NCI-H524 treated with DMSO at 0.1 percent for 48 hours (cell line): Measurements from ENCODE around the gene SIRT2.
"Not testable (repeated sequence)": the region's sequence is repeated elsewhere in the genome, so short reads cannot be mapped to it uniquely, and the experiment has no call there.

ENCODE experiments used
- DNase-seq: peaks from one replicate; lab custom pipeline; 2025; lab: John Stamatoyannopoulos, UW

SIRT2 gene

DNA sequence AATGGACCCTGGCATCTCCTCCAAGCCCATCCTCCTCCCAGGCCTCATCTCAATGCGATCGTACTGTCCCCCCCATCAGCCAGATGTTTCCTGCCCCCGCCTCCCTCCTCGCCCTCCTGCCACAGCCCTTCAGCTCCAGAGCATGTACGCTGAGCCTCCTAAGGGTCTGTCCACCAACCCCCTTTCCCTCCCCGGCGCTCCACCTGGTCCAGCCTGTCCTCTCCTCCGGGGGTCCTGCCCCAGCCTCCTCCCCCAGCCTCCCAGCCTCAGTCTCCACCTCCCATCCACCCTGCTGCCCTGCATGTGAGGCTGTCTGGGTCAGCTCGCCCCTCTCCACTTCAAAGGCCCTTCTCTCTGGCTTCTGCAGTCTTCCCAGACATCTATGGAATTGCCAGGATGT, 4.5 kb downstream of the SIRT2 start:
- DNase-seq, result no peak

DNA sequence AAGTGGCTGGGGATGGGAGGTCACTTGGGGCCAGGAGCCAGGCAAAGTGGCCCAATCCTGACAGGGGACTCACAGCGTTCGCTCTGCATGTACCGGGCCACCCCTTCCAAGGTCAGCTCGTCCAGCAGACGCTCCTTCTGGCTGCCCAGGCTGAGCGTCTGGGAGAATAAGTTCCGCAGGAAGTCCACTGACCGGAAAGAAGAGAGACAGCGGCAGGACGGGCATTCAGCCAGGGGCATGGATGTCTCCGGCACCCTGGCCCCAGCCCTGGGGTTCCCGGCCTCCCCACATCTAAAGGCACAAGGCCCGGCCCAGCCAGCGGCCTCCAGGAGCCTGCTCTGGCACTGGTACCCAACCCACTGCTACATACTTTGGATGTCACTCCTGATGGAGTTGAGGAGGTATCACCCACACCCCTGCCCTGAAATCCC, 6.1 kb downstream of the SIRT2 start:
- DNase-seq, result no peak

DNA sequence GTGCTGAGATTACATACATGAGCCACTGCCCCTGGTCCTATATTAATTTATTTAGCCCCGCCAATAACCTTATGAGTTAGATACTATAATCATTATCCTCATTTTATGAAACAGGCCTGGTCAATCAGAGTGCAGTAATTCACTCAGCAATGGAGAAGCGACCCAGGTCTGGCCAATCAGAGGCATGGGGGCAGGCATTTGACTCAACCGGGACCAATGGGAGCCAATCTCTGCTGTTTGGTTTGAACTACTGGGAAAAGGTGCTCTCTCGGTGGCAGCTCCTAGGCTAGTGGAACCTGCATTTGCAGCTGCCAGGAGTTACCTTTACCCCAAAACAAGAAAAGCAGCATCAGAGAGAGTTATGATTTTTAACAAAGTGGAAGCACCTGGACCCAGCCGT, 6.6 kb downstream of the SIRT2 start:
- DNase-seq, result no peak

DNA sequence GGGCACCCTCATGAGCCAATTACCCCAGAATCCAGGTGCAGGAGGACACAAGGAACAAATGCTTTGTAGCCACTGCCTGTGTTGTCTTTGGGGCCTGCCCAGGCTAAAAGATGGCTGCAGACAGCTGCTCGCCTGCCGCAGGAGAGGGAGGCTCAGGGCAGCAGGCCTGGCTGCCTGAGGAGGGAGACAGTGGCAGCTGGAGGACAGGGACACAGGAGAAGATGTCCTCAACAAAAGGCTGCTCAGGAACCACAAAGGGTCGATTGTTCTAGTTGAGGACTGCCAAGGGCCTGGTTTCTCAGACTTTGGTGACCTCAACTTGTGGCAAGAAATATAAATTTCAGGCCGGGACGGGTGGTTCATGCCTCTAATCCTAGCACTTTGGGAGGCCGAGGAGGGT, 7.6 kb downstream of the SIRT2 start:
- DNase-seq, result no peak

DNA sequence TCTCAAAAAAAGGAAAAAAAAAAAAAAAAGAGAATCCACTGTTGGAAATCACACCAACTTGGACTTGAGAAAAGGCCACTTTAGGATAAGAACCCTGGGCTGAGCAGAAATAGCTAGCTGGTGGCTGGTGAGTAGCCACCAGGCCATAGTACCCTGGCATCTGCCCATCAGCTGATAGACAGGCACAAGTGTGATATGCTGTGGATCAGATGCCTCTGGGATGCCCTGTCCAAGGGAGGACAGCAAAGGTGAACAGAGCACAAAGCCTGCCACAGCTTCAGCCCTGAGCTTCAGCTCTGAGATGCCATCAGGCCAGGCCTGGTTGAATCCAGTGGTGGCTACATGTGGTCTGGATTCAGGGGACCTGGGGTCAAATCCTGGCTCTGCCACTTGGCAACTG, 8.7 kb downstream of the SIRT2 start:
- DNase-seq, result no peak

DNA sequence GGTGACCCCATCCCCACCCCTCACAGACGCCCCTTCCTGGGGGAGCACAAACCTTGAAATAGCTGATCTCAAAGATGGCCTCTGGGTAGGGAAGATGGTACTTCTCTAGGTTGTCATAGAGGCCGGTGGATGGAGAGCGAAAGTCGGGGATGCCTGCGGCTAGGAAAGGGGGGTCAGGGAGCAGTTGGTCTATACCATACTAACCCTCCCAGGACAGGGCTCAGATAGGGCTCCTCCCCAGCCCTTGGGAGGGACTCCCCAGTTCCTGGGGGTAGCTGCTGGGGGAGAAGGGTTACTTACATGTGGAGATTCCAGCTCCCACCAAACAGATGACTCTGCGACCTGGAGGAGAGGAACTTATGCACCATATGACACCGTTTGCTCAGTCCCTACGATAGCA, 9.6 kb downstream of the SIRT2 start:
- DNase-seq, result no peak

DNA sequence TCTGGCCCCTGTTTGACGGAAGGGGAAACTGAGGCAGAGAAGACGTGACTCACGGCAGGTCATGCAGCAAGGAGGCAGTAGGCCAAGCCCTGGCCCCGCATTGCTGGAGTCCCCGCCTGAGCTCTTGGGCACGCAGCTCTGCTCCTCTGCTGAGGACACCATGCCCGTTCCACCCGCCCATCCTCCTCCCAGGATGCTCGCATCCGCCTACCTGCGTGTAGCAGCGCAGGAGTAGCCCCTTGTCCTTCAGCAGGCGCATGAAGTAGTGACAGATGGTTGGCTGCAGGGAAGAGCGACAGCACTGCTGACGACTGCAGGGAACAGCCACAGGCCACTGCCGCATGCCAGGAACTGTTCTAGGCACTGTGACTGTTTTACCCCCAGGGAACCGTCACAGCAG, 10.5 kb downstream of the SIRT2 start:
- no peak for DNase-seq

DNA sequence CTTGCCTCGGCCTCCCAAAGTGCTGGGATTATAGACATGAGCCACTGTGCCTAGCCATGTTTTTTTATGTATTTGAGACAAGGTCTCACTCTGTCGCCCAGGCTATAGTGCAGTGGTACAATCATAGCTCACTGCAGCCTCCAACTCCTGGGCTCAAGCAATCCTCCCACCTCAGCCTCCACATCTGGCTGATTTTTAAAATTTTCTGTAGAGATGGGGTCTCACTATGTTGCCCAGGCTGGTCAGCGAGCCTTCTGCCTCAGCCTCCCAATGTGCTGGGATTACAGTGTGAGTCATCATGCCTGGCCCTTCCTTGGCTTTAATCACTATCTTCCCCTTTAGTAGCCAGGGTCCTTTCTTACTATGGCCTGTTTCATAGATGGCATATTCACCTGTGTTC, 14.7 kb downstream of the SIRT2 start:
- DNase-seq, result not testable (repeated sequence)

DNA sequence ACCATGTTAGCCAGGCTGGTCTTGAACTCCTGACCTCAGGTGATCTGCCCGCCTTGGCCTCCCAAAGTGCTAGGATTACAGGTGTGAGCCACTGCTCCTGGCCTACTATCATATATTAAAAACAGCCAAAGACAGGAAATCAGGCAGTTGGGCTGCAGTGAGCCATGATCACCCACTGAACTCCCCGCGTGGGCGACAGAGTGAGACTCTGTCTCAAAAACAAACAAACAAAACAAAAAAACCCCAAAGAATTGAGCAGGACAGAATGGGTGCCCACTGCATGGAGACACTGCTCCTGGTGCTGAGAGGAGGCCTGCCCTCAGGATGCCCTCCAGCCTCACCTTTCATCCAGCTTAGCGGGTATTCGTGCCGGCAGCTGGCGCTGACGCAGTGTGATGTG, 16.1 kb downstream of the SIRT2 start:
- DNase-seq, result no peak

DNA sequence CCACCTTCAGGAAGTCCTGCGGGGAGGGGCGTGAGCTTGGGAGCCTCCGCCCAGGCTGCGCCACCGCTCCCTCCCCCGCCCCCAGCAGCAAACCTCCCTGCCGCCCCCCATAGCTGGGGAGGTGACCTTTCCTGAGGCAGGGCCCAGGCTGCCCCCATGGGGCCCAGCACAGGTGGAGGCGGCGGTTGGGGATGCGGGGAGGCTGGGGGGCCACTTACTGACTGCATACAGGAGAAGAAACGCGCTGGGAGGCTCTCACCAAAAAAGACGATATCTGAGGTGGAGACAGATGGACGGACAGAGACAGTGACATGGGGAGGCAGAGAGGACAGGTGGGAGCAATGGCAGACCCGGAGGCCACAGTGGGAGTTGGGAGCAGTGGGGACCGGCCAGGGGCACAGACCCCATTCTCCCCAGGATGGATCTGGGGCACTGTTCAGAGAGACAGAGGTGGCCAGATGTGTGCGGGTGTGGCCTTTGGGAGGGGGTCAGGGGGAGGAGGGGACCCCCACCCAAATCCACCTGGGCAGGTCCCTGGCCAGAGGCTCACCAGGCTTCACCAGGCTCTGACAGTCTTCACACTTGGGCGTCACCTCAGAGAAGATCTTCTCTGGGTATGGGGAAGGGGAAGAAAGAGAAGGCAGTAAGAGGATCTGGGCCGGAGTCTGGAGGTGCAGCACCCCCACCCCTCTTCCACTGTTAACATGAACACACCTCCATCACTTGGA, 18.4 kb downstream of the SIRT2 start:
- DNase-seq, result no peak

DNA sequence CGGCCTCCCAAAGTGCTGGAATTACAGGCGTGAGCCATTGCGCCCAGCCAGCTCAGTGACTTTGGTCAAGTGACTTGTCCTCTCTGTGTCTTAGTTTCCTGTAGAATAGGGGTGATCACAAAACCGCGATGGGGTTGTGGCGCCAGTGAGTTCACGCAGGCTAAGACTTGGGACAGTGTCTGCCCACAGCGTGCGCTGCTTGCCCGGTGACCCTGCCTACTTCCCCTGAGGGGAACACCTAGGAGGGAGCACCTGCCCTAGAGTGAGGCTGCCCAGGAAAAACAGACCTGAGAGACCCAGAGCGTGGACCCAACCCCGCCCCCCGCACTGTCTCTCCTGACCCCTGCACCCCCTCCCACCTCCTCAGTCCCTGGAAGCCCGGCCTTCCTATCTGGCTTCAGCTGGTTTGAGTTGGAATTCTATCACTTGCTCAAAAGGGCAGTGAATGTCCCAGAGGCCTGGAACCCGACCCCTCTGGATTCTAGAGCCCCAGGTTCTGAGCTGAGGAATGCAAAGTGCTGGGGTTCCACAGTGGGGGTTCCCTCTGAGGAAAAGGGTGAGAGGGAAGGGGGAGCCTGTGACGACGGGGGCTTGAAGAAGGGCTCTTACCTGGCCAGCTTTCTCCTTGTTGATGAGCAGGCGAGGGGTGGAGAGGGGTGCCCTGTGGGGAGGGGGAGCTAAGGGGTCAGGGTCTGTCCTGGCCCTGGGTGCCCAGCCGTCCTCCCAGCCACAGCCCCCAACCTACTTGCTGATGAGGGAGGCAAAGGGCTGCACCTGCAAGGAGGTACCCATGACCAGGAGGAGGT, 19.1 kb downstream of the SIRT2 start:
- no peak for DNase-seq

DNA sequence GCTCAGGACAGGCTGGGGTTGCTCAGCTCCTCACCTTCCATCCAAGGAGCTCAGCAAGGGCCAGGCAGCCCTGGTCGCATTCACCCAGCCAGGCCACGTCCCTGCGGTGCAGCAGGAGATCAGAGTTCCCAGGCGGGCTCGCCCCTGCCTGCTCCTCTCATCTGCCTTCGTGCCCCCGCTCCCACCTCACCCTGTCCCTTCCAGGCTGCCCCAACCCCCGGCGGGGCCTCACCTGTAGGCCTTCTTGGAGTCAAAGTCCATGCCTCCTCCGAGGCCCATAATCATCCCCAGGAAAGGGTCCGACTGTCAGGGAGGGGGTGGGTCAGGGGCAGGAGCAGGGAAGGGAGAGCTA, 20.0 kb downstream of the SIRT2 start:
- no peak for DNase-seq

DNA sequence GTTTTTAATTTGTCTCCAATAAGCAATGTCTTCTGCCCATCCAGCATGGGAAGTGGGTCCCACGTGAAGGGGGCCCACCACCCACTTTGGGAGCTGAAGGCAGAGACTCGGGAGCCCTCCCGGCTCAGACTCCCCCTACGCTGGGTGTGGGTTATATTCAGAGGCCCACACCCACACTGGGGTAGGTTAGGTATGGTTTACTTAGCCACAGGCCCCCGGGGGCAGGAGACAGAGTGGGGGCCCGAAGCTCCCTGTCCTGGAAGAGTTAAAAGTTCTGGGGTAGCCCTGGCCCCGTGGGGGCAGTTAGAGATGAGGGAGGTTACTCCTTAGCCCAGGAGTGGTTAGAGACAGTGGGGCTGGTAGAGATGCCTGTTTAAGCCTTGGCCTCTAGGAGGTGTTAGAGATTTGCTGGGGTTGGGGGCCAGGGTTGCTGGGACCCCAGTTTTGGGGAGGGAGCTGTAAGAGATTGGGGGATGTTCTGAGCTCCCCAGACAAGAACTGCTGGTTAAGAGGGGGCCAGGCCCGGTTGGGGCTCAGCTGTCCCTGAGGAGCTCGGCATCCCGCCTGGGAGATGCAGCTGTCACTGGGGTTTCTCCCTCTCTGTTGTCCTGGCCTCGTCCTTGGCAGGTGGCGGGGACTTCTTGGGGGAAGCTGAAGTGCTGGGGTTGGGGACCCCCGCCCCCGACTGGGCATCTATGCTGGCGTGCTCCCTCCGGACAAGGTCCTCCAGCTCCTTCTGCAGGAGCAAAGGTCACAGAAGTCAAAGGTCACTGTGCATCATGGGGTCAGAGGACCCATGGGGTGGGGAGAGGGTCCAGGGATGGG, 20.6 kb downstream of the SIRT2 start:
- no peak for DNase-seq

DNA sequence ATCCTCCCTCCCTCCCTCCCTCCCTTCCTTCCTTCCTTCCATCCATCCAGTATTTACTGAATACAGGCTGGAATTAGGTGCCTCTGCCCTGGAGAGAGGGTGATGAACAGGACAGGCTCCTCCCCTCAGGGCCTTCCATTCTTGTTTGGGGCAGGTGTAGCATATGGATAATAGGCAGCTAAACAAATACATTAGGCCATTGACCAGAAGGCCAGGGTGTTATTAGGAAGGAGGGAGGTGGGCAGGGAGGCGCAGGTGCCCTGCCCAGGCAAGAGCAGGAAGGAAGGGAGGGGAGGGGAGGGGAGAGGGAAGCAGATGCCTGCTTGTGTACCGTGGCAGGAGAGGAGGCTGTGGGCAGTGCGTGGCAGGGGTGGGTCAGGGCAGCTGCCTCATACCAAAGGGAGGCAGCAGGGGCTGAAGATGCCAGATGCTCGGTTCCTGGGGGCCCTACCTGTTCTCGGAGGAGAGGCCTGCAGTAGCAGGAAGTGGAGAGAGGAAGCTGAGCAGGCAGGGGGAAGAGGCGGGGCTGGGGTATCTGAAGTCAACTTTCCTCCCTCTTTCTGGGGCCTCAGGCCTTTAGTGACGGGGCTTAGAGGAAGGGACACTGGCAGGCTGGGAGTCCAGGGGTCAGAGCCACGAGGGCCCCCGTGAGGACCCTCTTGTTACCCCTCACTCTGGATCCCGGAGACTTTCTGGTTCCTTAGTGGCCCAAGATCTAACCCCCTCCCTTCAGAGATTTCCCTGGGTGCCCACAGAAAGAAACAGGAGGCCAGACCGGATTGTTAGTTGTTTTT, 21.4 kb downstream of the SIRT2 start, which contains the start of gene RINL:
TSS of gene RINL (minus strand) at position 495 of the 794 bp plus-strand sequence. CDS start 1,533 bp downstream, outside the sequence.
- DNase-seq, result peak; percentile 85

DNA sequence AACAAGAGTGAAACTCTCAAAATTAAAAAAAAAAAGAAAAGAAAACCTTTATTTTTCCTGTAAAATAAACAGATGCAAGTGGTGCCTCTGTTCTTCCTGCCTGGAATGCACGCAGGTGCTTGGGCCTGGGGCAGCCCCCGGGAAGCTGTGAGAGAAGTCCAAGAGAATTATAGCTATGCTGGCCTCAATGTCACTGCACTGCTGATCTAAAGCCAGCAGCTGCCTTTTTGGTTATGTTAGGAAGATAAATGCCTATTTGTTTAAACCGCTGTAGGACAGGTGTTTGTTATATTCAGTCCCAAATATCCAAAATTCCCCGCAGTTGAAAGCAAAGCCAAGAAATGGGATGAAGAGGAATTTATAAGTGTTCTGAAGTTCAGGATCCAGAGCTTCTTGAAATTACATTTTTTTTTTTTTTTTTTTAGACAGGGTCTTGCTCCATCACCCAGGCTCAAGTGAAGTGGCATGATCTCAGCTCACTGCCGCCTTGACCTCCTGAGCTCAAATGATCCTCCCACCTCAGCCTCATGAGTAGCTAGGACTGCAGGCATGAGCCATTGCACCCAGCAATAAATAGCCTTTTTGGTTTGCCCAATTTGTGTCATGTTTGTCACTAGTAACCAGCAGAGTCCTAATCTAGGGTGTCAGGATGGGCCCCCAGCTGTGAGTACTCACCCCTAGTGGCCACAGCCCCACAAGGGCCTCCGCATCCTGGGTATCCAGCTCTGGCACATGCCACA, 23.6 kb downstream of the SIRT2 start:
- no peak for DNase-seq

DNA sequence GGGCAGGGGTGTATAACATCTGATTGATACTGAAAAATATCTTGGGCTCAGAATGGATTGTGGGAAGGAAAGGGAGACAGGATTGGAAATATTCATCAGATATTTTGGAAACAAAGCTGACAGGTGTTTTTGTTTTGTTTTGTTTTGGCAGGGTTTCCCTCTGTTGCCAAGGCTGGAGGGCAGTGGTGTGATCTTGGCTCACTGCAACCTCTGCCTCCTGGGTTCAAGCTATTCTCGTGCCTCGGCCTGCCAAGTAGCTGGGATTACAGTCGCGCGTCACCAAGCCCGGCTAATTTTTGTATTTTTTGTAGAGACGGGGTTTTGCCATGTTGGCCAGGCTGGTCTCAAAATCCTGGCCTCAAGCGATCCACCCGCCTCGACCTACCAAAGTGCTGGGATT, 26.0 kb downstream of the SIRT2 start:
- DNase-seq, result not testable (repeated sequence)

DNA sequence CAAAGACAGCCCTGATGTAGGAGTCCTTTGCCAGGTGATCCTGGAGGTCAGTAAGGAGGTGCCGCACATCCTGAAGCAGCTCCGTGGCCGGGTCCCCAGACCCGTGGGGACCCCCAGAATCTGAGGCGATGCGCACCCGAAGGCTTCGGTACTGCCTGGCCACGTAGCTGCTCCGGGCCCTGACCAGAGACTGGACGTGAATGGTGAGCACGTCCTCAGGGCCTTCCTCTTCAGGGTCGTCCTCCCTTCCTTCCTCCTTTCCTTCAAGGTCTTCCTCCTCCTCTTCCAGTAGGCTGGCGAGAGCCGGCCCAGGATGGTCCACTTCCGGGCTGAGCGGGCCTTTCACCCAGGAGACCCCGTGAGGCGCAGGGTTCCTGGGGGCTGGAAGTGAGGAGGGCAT, 28.8 kb downstream of the SIRT2 start:
- DNase-seq, result no peak

DNA sequence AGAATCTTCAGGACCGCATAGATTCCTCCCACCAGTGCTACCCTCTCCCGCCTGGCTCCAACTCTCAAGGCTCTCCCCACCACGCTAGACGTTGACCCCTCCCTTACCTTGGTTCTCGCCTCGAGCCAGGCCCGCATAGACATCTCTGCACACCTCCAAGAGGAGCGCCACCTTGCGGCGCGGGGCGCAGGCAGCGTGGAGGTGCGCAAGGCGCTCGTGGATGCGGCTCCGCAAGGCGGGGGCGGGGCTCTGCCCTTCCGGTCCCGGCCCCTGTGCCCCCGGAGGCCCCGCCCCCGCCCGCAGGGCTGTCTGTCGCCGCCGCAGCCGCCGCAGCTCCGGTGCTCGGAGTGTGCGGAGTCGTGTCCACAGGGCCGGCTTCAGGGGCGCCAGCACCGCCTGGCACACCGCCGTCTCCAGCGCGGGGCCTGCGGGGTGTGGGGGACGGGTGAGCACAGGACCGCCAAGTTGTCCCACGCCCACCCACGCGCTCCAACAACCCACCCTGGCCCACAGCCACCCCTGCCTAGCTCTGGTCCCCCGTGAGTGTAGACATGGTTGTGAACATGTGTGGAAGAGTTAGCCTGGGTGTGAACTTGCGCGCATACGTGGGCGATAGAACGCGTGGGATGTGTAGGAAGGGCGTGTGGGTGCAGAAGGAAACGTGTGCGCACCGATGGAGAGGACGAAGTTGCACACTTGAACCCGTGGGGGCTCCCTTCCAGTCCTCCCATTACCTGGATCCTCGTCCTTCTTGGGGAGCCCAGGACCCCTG, 29.4 kb downstream of the SIRT2 start:
- DNase-seq, result no peak

DNA sequence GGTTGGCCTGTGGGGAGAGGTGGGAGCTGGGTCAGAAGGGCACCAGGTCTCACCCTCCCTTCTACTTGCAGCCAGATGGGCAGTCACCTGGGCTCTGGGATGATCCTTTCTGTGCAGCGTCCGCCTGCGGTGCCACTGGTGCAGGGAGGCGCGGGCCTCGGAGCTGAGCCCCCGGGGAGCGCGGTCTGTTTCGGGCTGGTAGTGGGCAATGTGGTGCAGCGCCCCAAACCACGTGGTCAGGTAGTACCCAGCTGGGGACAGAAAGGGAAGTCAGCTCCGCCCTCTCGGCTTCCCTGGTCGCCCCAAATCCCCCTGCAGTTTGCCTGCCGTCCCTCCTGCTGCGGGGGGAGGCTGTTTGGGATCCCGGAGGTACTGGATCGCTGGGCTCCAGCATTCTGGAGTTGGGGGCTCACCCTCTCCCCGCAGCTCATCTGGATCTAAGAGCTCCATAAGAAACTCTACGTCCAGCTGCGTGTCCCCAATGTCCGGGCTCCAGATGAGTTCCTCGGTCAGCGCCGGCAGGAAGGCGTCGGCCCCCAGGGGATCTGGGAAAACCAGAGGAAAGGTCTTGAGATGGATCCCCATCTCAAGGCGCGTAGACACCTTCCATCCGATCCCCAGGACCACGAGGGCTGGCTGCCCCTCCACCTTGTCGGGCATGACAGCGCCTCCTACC, 30.1 kb downstream of the SIRT2 start:
- DNase-seq, result no peak

DNA sequence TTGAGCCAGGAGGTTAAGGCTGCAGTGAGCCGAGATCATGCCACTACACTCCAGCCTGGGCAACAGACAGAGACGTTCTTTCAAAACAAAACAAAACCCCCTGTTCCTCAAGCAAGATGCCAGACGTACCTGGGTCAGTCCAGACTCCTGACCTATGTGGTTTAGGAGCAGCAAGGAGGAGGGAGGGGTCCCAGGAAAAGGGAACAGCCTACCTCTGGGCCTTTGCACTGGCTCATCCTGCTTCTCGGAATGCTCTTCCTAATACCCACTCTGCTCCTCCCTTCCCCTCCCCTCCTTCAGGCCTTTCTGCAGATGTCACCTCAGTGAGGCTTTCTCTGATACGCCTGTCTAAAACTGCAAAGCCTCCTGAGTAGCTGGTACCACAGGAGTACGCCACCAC, 30.9 kb downstream of the SIRT2 start:
- no peak for DNase-seq
